DMS79 treated with DMSO at 0.1 percent for 48 hours (cell line): ENCODE results near the gene TMEM184B.
"Not testable (repeated sequence)": the region's sequence is repeated elsewhere in the genome, so short reads cannot be mapped to it uniquely, and the experiment has no call there.

ENCODE experiments used
- DNase-seq: peaks from one replicate; lab custom pipeline; 2025; lab: John Stamatoyannopoulos, UW

TMEM184B gene

DNA sequence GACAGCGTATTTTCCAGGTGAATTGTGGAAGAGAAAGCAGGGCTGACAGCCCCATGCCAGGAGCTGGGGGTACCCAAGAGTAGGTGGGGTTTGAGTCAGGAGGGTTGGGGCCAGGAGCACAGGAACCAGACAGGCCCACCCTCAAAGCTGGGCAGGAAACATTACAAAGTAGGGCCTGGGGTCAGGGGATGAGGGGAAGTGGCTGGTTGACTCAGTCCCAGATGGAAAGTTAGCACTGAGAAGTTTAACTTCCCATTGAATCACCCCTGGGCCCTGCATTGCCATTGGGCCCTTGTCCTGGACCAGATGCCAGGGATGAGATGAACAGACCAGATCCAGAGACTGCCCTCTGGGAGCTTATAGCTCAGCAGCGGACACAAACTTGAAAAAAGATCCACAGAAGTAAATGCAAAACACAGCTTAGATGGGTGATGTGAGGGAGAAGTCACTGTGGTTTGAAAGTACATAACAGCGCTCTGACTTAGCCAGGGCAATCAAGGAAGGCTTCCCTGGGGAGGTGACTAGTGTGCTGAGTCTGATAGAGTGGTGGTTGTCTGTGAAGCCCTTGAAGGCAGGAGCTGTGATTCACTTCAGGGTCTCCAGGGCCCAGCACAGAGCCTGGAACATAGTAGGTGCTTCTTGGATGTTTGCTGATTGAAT, 68.8 kb downstream of the TMEM184B start:
- DNase-seq = no peak

DNA sequence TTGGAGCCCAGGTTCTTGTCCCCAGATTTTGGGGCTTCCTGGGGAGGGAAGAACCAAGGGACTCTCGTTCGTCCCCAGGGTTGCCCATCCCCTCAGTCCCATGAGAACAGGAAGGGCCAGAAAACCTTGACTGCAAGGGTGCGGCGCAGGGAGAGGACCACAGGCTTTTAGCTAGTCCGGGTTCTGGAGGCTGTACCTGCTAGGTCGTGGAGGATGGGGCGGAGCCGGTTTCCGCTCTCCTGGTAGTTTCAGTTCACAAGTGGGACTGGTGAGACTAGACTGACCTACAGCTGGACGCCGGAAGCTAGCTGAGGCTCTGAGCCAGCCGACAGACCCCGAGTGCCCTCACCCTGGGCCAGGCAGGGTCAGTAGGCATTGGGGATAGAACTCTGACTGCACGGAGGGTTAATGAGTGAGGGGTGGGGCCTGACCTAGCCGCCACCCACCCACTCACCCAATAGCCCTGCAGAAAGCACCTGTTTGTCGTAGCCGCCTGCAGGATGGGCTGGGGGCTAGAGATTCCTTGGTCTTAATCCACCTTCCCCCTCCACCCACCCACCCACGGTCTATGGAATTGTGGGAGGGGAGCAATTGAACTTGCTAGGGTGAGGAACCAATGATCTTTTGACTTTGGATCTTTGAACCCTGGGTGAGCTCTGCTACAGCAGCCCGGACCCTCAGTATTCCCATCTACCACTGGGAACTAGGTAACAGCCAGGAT, 69.6 kb downstream of the TMEM184B start:
- DNase-seq = no peak

DNA sequence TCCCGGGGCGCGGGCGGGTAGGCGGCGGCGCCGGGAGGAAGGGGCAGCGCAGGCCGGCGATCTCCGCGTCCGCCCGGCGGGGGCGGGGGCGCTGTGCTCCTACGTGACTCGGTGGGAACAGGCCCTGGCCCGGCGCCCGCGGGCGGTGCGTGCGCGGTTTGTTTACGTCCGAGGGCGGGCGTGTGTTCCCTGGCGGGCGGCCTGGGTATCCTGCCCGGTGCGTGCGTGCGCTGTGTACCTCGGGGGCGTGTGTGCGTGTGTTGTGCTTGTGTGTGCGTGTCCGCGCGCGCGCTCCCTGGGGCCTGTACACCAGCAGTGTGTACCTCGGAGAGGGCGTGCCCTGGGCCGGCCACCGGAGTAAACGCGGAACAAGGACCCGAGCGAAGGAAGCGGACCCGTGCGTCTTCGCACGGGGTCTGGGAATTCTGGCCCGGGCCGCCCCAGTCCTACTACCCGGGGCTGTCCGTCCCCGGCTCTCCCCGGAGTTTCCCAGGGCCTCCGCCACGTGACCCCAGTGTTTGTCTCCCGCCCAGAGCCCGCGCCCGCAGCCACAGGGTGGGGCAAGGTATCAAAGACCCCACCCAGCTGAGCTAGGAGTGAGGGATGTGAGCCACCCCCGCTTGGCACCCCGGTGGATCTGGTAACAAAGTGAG, 70.2 kb downstream of the TMEM184B start:
- DNase-seq = no peak

DNA sequence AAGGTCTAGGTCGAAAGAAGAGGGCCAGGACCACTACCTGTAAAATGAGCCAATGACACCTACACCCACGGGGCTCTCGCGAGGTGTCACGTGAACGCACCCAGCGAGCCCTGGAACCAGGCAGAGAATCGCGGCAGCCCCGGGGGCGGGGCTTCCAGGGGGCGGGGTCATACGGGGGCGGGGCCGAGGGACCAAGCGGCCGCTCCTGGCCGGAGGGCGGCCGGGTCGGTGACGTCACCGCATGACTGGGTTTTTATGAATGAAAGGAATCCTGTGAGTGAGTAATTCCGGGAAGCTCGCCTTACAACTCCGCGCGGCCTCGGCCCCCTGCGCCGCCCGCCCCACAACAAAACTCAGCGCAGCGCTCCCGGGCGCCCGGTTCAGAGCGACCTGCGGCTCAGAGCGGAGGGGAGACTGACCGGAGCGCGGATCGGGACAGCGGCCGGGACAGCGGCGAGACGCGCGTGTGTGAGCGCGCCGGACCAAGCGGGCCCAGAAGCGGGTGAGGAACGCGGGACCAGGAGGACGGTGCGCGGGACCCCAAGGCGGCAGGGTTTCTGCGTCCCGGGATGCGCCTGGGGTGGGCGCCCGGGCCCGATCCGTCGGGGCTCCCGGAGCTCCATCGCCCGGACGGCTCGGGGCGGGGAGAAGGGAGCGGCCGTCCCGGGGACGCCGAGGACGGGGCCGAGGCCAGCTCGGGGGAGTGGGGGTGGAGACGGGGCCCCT, 70.9 kb downstream of the TMEM184B start, which contains the start of gene MAFF:
MAFF (plus strand) TSS at position 284 of the 726 bp plus-strand sequence. CDS start 11,860 bp downstream, outside the sequence.
- DNase-seq = peak; percentile 45

DNA sequence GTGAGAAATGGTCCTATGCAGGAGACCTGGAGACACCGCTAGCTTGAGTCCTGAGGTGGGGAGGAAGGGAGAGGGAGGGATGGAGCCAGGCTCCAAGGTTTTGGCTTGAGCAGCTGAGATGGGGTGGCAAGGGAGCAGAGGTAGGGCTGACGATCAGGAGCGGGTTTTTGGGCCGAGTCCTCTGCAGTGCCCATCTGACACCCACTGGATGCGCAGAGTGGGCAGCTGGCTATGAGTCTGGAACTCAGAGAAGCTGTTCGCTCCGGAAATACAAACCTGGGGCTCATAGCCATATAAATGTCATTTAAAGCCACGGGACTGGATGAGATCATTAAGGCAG, 71.5 kb downstream of the TMEM184B start:
- no peak for DNase-seq

DNA sequence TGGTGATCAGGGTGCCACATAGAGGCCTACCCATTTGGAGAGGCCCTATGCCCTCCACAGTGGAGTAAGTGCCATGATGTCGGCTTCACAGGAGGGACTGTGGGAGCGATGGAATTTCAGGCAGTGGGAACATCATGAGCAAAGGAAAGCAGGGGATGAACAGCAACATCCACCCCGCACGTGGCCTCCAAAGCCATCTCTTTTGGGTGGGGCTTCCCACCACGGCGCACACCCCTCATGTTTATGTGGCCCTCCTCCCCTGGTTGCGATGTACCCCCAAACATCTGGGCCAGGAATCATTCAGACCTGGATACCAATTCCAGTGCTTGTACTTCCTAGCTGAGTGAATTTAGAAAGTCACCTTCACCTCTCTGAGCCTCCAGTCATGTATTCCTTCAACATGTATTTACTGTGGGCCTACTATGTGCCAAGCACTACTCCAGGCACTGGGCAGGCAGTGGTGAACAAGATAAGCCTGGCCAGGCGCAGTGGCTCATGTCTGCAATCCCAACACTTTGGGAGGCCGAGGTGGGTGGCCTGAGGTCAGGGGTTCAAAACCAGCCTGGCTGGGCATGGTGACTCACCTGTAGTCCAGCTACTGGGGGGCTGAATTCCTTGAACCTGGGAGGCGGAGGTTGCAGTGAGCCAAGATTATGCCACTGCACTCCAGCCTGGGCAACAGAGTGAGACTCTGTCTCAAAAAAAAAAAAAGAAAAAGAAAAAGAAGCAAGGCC, 72.8 kb downstream of the TMEM184B start:
- DNase-seq = no peak

DNA sequence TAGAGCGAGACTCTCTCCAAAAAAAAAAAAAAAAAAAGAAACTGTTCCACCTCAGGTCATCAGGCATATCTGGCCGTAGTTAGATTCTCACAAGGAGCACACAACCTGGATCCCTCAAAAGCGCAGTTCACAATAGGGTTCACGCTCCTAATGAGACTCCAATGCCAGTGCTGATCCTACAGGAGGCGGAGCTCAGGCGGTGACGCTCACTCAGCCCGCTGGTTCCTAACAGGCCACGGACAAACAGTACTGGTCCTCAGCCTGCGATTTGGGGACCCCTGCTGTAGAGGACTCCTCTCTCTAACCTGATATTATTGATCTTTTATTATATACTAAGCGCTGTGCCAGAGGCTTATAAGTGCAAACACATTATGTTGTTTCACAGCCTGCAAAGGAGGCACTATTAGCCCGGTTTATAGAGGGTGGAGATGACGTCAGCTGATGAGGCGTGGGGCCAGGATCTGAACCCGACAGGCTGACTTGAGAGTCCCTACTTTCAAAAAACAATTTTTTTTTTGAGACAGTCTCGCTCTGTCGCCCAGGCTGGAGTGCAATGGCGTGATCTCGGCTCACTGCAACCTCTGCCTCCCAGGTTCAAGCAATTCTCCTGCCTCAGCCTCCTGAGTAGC, 75.9 kb downstream of the TMEM184B start:
- DNase-seq = peak; percentile 24

DNA sequence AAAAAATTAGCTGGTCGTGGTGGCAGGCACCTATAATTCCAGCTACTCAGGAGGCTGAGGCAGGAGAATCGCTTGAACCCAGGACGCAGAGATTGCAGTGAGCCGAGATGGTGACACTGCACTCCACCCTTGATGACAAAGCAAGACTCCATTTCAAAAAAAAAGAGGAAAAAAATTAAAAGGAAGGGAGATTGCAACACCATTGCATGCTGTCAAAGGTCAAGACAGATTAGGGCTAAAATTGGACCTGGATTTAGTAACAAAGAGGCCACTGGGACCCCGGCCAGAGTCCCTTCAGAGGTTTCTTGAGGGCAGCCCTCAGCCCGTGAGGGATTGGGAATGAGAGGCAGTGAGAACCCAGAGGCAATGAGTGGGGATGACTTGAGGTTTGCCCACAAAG, 79.2 kb downstream of the TMEM184B start:
- DNase-seq = no peak

DNA sequence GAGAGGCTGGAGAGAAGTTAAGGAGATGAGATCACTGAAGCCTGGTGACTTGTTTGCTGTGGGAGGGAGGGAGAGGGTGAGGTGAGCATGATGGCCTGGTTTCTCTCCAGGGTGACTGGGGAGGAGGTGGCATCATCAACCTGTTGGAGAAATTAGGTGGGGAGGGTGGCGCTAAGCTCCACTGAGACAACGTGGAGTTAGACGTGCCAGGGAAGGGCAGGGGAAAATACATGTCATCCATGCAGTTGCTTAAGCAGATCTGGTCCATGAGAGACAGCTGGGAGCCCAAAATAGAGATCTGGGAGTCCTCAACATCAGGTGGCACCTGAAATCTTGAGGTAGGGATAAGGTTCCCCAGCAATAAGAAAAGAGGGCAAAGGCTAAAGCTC, 80.3 kb downstream of the TMEM184B start:
- no peak for DNase-seq

DNA sequence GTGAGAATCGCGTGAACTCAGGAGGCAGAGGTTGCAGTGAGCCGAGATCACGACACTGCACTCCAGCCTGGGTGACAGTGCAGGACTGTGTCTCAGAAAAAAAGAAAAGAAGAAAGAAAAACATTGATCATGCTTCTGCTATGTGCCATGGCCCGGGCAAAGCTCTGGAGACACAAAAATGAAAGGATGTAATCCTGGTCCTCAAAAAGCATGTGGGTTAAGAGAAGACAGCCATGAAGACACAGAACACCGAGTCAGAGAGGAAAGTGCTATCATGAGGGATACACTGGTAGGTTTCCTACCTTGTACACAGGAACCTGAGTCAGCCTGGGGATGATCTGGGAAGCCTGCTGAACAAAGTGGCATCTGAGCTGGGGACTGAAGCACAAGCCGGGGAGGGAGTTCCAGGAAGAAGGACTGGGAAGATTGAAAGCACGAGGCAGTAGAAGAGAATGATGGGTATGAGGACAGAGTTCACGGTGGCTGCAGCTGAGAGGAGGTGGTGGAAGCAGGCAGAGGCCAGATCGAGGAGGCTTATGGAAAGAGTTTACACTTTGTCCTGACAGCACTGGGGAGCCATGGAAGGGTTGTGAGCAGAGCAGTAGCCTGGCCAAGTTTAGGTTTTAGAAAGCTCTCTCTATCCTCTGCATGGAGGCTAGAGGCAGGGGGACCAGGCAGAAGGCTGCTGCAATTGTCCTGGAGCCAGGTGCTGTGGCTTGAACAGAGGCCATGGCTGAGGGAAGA, 80.9 kb downstream of the TMEM184B start:
- DNase-seq = no peak

DNA sequence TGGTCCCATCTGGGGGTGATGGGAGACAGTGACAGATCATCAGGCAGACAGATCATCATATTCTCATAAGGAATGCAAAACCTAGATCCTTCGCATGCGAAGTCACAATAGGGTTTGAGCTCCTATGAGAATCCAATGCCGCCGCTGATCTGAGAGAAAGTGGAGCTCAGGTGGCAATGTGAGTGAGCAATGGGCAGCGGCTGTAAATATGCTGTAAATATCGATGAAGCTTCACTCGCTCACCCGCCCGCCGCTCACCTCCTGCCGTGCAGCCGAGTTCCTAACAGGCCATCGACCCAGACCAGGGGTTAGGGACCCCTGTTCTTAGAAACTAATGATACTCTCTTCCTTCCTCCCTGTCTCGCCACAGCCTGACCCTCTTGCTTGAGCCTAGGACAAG, 81.8 kb downstream of the TMEM184B start:
- DNase-seq = no peak

DNA sequence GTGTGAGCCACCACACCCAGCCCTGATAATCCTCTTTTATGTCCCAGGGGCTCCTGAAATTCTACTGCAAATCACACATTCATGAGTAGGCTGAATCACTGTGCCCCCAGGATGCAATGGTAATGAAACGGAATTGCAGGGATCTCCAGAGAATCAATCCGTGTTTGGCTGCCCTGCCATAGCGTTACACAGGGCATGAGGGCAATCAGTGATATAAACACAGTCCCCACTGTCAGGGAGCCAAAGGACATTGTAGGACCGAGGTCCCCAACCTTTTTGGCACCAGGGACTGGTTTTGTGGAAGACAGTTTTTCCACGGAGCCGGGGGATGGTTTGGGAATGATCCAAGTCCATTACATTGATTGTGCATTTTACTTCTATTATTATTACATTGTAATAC, 82.2 kb downstream of the TMEM184B start:
- DNase-seq = no peak

DNA sequence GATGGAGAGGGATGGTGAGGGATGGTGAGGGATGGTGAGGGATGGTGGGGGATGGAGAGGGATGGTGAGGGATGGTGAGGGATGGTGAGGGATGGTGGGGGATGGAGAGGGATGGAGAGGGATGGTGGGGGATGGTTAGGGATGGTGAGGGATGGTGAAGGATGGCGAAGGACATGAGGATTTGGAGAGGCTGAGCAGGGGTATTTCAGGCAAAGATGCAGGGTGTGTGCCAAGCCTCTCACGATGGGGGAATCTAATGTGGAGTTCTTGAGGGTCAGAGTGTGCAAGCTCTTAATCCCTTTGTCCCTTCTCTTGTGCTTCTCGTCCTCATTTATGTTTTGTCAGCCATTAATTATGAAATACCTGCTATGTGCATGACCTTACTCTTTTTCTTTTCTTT, 83.7 kb downstream of the TMEM184B start:
- DNase-seq = no peak

DNA sequence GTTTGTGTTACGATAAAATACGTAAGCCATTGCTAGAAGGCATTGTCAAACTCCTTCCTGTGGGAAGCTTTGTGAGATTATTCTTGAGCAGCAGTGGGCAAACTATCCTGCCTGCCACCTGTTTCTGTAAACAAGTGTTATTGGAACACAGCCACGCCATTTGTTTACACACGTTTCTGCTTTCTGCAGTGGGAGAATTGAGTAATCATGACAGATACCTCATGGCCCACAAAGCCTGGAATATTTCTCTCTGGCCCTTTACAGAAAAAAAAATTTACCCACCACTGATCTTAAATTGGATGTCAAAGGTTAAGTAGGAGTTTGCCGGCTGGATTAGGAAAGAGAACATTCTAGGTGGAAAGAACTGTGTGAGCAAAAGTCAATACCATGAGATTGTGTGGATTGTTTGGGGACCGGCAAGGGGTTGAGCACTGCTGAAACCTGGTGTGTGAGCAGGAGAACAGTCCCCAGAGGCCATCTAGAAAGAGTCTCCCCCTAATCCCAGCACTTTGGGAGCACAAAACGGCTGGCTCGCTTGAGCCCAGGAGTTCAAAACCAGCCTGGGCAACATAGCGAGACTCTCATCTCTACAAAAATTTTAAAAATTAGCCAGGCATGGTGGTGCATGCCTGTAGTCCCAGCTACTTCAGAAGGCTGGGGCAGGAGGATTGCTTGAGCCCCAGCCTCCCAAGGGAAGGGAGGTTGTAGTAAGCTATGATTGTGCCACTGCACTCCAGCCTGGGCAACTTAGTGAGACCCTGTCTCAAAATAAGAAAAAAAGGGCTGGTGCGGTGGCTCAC, 85.2 kb downstream of the TMEM184B start:
- peak; percentile 68 for DNase-seq

DNA sequence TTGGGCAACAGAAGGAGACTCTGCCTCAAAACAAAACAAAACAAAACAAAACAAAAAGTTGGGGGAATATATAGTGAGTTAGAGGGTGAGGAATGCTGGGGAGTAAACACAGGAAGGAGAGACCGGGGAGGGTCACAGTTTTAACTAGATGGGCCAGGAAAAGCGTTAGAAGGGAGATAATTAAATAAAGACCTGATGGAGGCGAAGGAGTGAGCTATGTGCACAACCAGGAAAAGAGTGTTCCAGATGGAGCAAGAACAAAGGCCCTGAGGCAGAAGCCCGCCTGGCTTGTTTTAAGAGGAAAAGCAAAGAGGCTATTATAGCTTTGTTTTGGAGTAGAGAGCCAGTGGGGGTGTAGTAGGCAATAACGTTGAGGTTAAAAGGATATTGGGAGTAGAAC, 86.4 kb downstream of the TMEM184B start:
- DNase-seq = no peak

DNA sequence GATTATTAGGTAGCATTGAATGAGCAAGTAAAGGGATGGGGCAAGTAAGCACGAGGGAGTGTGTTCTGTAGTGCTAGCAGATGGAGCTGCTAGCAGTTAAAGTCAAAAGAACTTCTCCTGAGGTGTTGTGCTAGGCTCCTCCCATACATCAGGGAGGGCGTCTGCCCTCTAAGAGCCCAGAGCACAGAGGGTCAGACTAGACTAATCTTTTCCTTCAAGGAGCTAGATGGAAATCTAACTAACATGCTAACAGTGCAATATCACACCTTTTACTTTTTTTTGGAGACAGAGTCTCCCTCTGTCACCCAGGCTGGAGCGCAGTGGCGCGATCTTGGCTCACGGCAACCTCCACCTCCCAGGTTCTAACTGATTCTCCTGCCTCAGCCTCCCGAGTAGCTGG, 88.0 kb downstream of the TMEM184B start:
- DNase-seq = no peak

DNA sequence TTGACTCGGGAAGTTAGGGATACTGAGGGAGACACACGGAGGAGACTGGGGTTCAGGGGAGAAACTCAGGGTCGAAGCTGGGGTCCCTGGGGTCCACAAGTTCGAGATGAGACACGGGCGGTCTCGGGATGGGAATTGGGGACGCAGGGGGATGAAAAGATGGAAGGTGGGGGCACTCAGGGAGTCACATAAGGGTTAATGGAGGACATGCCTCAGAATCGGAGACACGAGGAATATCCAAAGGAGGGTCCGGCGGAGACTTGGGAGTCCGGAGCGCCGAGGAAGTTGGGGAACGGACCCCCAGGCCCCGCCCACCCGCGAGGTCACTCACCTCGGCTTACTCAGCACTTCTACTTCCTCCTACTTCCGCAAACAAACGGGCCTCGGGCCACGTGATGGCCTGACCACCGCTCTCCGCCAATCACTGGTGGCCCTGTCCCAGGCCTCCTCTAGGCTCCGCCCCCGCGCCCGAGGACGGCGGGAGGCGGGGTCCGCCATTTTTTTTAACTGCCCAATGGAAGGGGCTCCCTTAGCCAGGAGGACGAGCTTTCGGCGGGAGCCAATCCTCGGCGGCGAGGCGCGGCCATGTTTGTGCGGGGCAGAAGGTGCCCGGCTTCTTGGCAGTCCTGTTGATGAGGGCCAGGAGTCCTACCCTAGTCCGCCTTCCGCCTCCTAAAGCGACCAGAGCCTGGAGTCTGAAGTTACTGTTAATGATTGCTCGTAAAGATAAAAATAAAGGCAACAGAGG, 91.2 kb downstream of the TMEM184B start, which contains the start of gene PLA2G6:
PLA2G6 (minus strand) TSS at position 378 of the 748 bp plus-strand sequence. CDS start 12,404 bp downstream, outside the sequence.
- DNase-seq = peak; percentile 90

DNA sequence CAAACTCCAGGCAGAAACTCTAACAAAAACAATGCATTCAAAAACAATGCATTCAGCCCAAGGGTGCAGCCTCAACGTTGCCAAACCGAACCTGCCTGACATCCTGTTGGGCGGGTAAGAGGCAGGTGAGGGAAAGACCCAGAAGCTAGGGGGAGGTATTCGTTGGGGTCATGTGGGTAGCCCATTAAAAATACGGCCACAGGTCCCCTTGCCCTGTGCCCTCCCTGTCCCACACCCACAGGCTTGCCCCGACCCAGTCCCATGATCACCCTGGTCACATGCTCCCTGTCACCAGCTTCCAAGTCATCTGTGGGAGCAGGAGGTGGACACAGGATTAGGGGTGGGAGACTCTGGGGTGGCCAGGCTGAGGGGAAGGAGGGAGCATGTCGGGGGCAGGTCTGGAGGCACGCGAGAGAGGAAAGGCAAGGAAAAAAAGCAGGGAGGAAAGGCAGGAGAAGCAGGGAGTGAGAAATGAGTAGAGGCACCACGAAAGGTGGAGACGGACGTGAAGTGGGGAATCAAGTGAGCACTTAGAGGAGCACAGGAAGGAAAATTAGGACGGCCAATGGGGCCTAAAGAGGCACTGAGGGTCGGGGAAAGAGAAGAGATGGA, 91.9 kb downstream of the TMEM184B start:
- no peak for DNase-seq

DNA sequence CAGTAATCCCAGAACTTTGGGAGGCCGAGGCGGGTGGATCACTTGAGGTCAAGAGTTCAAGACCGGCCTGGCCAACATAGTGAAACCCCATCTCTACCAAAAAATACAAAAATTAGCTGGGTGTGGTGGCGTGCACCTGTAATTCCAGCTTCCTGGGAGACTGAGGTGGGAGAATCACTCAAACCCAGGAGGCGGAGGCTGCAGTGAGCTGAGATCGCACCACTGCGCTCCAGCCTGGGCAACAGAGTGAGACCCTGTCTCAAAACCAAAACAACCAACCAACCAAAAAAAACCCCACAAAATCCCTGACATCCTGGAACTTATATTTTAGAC, 94.2 kb downstream of the TMEM184B start:
- not testable (repeated sequence) for DNase-seq
